Measurements from ENCODE around the gene LAMA2.

LAMA2 gene

DNA sequence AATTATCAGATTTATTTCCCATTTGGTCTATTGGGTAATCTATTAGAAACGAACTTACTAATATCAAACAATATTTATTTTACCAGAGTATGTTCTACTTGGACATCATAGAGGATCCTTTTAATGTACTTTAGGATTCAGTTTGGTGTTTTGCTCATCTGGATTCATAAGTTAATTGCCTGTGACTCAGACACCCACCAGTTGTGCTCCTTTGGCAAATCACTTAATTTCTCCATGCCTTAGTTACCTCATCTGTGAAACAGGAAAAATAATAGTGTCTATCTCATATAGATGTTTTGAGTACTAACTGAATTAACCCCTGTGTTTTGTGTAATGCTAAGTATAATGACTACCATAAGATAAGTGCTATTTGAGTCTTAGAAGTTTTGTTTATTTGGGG lies 292.1 kb downstream of the LAMA2 start:
- no peak for DNase-seq (ENCODE audit: low read depth)
- TF ChIP-seq CTCF (conservative IDR thresholded peaks at IDR 0.05; ENCODE audit: low read depth, low read length) = no peak
- no peak overlapping the region for H3K4me3 ChIP-seq (ENCODE audit: low read depth, low read length)

GRCh38 chr6:129177801-129178200 lies 294.9 kb downstream of the LAMA2 start:
- H3K4me3 ChIP-seq (ENCODE audit: low read depth, low read length) = no peak overlapping the region
- no peak for TF ChIP-seq CTCF (conservative IDR thresholded peaks at IDR 0.05; ENCODE audit: low read depth, low read length)
- DNase-seq (ENCODE audit: low read depth) = no peak

DNA sequence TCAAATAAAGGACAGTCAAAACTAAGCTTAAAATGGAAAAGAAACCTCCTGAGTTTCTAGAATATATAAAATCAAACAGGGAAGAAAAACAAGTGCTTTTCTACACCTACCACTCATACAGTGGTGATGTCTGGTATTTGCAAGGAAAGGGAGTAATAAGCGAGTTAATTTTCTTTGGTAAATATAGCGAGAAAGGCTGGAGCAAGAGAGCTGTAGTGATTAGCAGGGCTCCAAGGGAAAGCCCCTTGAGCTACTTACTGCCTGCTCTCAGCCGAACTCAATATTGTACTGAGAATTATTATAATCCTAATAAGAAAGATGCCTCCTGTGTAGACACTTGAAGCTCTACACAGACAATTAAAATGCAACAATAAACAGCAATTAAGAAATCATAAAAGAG lies 296.3 kb downstream of the LAMA2 start:
- TF ChIP-seq CTCF (conservative IDR thresholded peaks at IDR 0.05; ENCODE audit: low read depth, low read length) = no peak
- no peak overlapping the region for H3K4me3 ChIP-seq (ENCODE audit: low read depth, low read length)
- no peak for DNase-seq (ENCODE audit: low read depth)

- DNase-seq (ENCODE audit: low read depth) = no peak
- no peak for TF ChIP-seq CTCF (conservative IDR thresholded peaks at IDR 0.05; ENCODE audit: low read depth, low read length)
- no peak overlapping the region for H3K4me3 ChIP-seq (ENCODE audit: low read depth, low read length)
Observed at GRCh38 chr6:129181001-129181400, 298.1 kb downstream of the LAMA2 start.

GRCh38 chr6:129183187-129183591 lies 300.3 kb downstream of the LAMA2 start:
- DNase-seq (ENCODE audit: low read depth) = peak; percentile 24
- H3K4me3 ChIP-seq (ENCODE audit: low read depth, low read length) = no peak overlapping the region
- TF ChIP-seq CTCF (conservative IDR thresholded peaks at IDR 0.05; ENCODE audit: low read depth, low read length) = no peak

DNA sequence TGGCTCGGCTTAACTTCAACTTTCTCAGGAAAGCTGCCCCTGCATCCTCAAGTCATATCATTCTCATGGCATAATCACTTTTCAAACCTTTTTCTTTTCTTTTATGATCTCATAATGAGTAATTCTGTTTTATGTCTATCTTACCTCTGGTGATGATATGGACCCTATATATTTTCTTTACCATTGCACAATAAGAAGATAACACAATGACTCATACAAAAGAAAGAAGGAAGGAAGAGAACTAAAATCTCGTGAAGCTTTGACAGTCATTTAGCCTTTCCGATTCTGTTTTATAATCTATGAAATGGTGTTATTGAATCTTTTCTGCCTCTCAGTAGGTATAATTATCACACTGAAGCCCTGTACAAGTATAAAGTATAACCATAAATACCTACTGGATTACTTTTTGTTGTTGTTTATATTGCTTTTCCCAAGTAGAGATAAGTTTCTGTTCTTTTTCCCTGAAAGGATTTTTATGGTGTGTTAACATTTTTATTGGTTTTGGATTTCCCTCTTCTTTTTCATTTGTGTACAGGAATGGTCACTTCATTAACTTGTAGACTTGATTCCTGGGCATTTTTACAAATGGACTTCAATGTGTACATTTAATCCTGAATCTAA lies 300.9 kb downstream of the LAMA2 start:
- TF ChIP-seq CTCF (conservative IDR thresholded peaks at IDR 0.05; ENCODE audit: low read depth, low read length) = no peak
- peak; percentile 58 for DNase-seq (ENCODE audit: low read depth)
- H3K4me3 ChIP-seq (ENCODE audit: low read depth, low read length) = no peak overlapping the region

- no peak overlapping the region for H3K4me3 ChIP-seq (ENCODE audit: low read depth, low read length)
- TF ChIP-seq CTCF (conservative IDR thresholded peaks at IDR 0.05; ENCODE audit: low read depth, low read length) = no peak
- no peak for DNase-seq (ENCODE audit: low read depth)
Observed at GRCh38 chr6:129184324-129184723, 301.4 kb downstream of the LAMA2 start.

Measured in choroid plexus epithelial cell (primary cell).